Ovary (tissue), 9 donors: Measurements from ENCODE around the gene BABAM2. TPM values are rescaled to one million over a fixed set of nuclear protein-coding genes. Genes with fewer than 3 reads are reported as not detected.

Experiments
- DNase-seq, 5 donors: peaks; one replicate each; pipeline ENCODE4 v3.0.0-alpha.2; 2019 to 2020
- H3K27ac ChIP-seq, 2 donors: fragments of 200-600 bp; one replicate each; pipeline versions ENCODE4 v1.5.1 to v1.8.0; 2019 to 2022
- H3K27me3 ChIP-seq: fragments of 200-600 bp; one replicate; pipeline ENCODE4 v1.8.0; 2022
- H3K36me3 ChIP-seq: fragments of 200-600 bp; sonication (generic); one replicate; pipeline ENCODE4 v1.5.1; 2019
- H3K4me1 ChIP-seq: one replicate; pipeline ENCODE4 v1.8.1; 2013; ENCODE audit warnings: mild to moderate bottlenecking, moderate library complexity; ENCODE audit not compliant: insufficient read depth
- H3K4me3 ChIP-seq: fragments of 200-600 bp; sonication (generic); one replicate; pipeline ENCODE4 v1.5.1; 2017
- H3K9me3 ChIP-seq, 2 donors: fragments of 200-600 bp in 1 of 2; sonication (generic) in 1 of 2; one replicate each; pipeline versions ENCODE4 v1.5.1 to v1.8.1; 2013 to 2019; ENCODE audit warnings: mild to moderate bottlenecking in 1 of 2, moderate library complexity in 1 of 2
- CTCF ChIP-seq, 3 donors: fragments of 450-650 bp in 2 of 3; fragments of 200-600 bp in 1 of 3; IDR thresholded peaks; one replicate each; pipeline versions ENCODE4 v1.5.1 to v1.8.0; 2016 to 2022; ENCODE audit warnings: antibody characterized with exemption in 3 of 3, mild to moderate bottlenecking in 1 of 3
- EP300 ChIP-seq: sonication (generic); formaldehyde crosslinking; IDR thresholded peaks from one replicate; pipeline ENCODE4 v1.6.1; 2017; ENCODE audit warnings: antibody characterized with exemption
- POLR2A ChIP-seq: fragments of 450-650 bp; IDR thresholded peaks from one replicate; pipeline ENCODE4 v1.6.1; 2017; ENCODE audit warnings: antibody characterized with exemption, mild to moderate bottlenecking, moderate library complexity
- WGBS, 3 donors: extraction: QIAGEN DNeasy Blood & Tissue Kit in 1 of 3; methylation state at CpG; one replicate each; pipeline versions ENCODE4 v1.1.5 to v1.1.7; 2013 to 2017; 5-methylcytosine and 5-hydroxymethylcytosine counted together
- intact Hi-C, 4 donors: fragments of 100-400 bp; cut with DNase I; formaldehyde crosslinking; loops; one replicate each; pipeline versions ENCODE4 v1.11.0 to v1.15.1; 2022 to 2023
- polyA plus RNA-seq, 2 donors: library from polyadenylated mRNA; stranded (reverse); fragments of 200-250 nt in 1 of 2; fragments of 350-450 nt in 1 of 2; fragmentation: Illumina TruSeq in 1 of 2; extraction: RNeasy Lipid Tissue Mini Kit (QIAGEN cat#74804) in 1 of 2; gene quantifications; one replicate each; pipeline ENCODE4 v1.2.3, GENCODE V29; 2013 to 2014
- total RNA-seq, 7 donors: library from RNA; depleted of rRNA in 2 of 7; stranded (reverse); fragments of >200 nt in 2 of 7; fragmentation: NEBNext Ultra II Directional in 3 of 7; extraction: Animal tissue kit (Norgen Biotek cat#: 25700) in 3 of 7; gene quantifications; one replicate each; pipeline versions ENCODE4 v1.1.0 to v1.2.4, GENCODE V29; 2016 to 2023
- donor health status: DM: no; HTN: no; CAD: no; lungs with moderate emphysema.
- donor health status: DM: no; HTN: no; CAD: no.
- donor health status: Bipolar disorder and iron deficiency.
- donor health status: DM: yes; HTN: yes; CAD: no.
- donor health status: DM: no; HTN: no; CAD: no.
- donor health status: DM: yes; HTN: yes; CAD: no.

Gene BABAM2
- total and polyA plus RNA-seq, 9 donors, result 22.0 to 96.7 (median 46.8) TPM

GRCh38 chr2:28225473-28226080 is 335.0 kb downstream of the BABAM2 start:
- Histone ChIP-seq H3K4me3 (no peak overlapping the region), H3K27ac (peak overlapping the region in 1 of 2 donors; percentile 56)

GRCh38 chr2:28226558-28226957 is 336.0 kb downstream of the BABAM2 start:
- no peaks in the 10 kb centered on the region for H3K36me3 ChIP-seq

More at GRCh38 chr2:28225473-28226080, 335.0 kb downstream of the BABAM2 start:
- TF ChIP-seq CTCF (IDR thresholded peaks at IDR 0.05) (no peak), EP300 (no peak), POLR2A (no peak)
- WGBS, 3 donors, result 18 to 25% (median 20%) methylated on average over 3 of the region's 3 CpGs
- H3K4me1 ChIP-seq, result peaks cover 11% of the 10 kb centered on the region
- H3K9me3 ChIP-seq, result no peaks in the 10 kb centered on the region
- H3K27me3 ChIP-seq, result no peaks in the 10 kb centered on the region
- H3K36me3 ChIP-seq, result no peaks in the 10 kb centered on the region
- intact Hi-C loops, result no loop called here
- DNase-seq, result no peak

GRCh38 chr2:28227498-28227897 is 337.0 kb downstream of the BABAM2 start:
- H3K36me3 ChIP-seq, result no peaks in the 10 kb centered on the region
- no peak overlapping the region for H3K4me3 ChIP-seq
- TF ChIP-seq POLR2A, result no peak
- TF ChIP-seq EP300, result no peak
- no peak for TF ChIP-seq CTCF (IDR thresholded peaks at IDR 0.05)
- H3K27me3 ChIP-seq, result no peaks in the 10 kb centered on the region
- no peaks in the 10 kb centered on the region for H3K9me3 ChIP-seq
- DNase-seq, result no peak
- no peak overlapping the region for H3K27ac ChIP-seq
- H3K4me1 ChIP-seq, result peaks cover 22% of the 10 kb centered on the region
- intact Hi-C loops, result no loop called here
- WGBS, 3 donors, result 92 to 96% (median 95%) methylated on average over 3 of the region's 3 CpGs

More at GRCh38 chr2:28226558-28226957, 336.0 kb downstream of the BABAM2 start:
- TF ChIP-seq POLR2A (no peak), CTCF (IDR thresholded peaks at IDR 0.05) (no peak), EP300 (no peak)
- Histone ChIP-seq H3K4me3 (no peak overlapping the region), H3K27ac (no peak overlapping the region), H3K27me3 (no peaks in the 10 kb centered on the region), H3K9me3 (no peaks in the 10 kb centered on the region), H3K4me1 (peaks cover 15% of the 10 kb centered on the region)
- DNase-seq, result no peak
- 87 to 94% (median 90%) methylated on average over 6 of the region's 6 CpGs for WGBS, 3 donors
- intact Hi-C loops, result no loop called here

- DNase-seq, result no peak
- H3K27ac ChIP-seq, result no peak overlapping the region
- H3K27me3 ChIP-seq, result no peaks in the 10 kb centered on the region
- WGBS, 3 donors, result 29 to 53% (median 36%) methylated on average over 1 of the region's 1 CpG
- H3K9me3 ChIP-seq, result no peaks in the 10 kb centered on the region
- TF ChIP-seq EP300 (no peak), POLR2A (no peak), CTCF (IDR thresholded peaks at IDR 0.05) (no peak)
- H3K4me1 ChIP-seq, result peaks cover 22% of the 10 kb centered on the region
- H3K4me3 ChIP-seq, result no peak overlapping the region
- no peaks in the 10 kb centered on the region for H3K36me3 ChIP-seq
- intact Hi-C loops, result no loop called here
These were observed 338.0 kb downstream of the BABAM2 start for GRCh38 chr2:28228434-28228995.
